ENCODE results near the gene TEX50. TPM values are rescaled to one million over a fixed set of nuclear protein-coding genes. Genes with fewer than 3 reads are reported as not detected.
A peak's percentile ranks its signal among the peaks of the same experiment; 100 is the strongest.
"Not testable (repeated sequence)": the region's sequence is repeated elsewhere in the genome, so short reads cannot be mapped to it uniquely, and the experiment has no call there.

The TEX50 gene
- polyA plus RNA-seq, 2 of the 4 experiments (the other 2 are of a cell fraction), result not detected

GRCh38 chr1:173669491-173669941, 34.4 kb downstream of the TEX50 start, which contains the start of gene ANKRD45:
ANKRD45 (minus strand) TSS chr1:173669851; CDS start chr1:173659418, 10,433 bp downstream.
- POLR2A ChIA-PET, result no interaction called here
- H3K4me2 ChIP-seq, result peak within 1 kb of the TSS; percentile 81
- CTCF ChIA-PET, result no interaction called here

GRCh38 chr1:173674496-173674895, 39.4 kb downstream of the TEX50 start:
- DNase-seq (ENCODE audit: low read depth in 1 of 2, low spot score in 1 of 2); POLR2A ChIA-PET; H3K27ac ChIP-seq; H3K4me1 ChIP-seq; H3K4me3 ChIP-seq; H3K9me3 ChIP-seq; H3K4me2 ChIP-seq; ATAC-seq; FAIRE-seq: not testable (repeated sequence)
- WGBS (ENCODE audit: missing lambda C conversion rate), result 28% methylated on average over 2 of the region's 2 CpGs
- CTCF ChIA-PET, result interaction anchor here (0.6 kb wide), 1 partner anchor 368 kb away, joined by 3 read pairs; no protein-coding TSS in a partner anchor

More at GRCh38 chr1:173669491-173669941, 34.4 kb downstream of the TEX50 start, which contains the start of gene ANKRD45:
- 16% methylated on average over 29 of the region's 33 CpGs for WGBS (ENCODE audit: missing lambda C conversion rate)
- TF ChIP-seq REST (IDR thresholded peaks at IDR 0.05) (no peak), E2F6 (IDR thresholded peaks at IDR 0.05; ENCODE audit: borderline replicate concordance, low read depth) (peak; percentile 49; the same call in 1 of the 2 replicates), RCOR1 (IDR thresholded peaks at IDR 0.05; ENCODE audit: low read depth, low read length) (no peak), CTCF (IDR thresholded peaks at IDR 0.05) (0 out of 3 replicates have a peak, but pooled peaks have one; percentile 5), ZNF302 (CRISPR knock-in tag; IDR thresholded peaks at IDR 0.05) (no peak)
- ATAC-seq, result peak; percentile 92
- no peak for FAIRE-seq
- DNase-seq (ENCODE audit: low read depth in 1 of 2, low spot score in 1 of 2), result peak; percentile 43 to 56
- H3K4me1 ChIP-seq, result no peaks in the 10 kb centered on the region
- peak within 1 kb of the TSS in 1 of 2 experiments; percentile 65; a peak in 3 of 6 replicates for H3K27ac ChIP-seq
- H3K9me3 ChIP-seq, result no peaks in the 10 kb centered on the region
- H3K4me3 ChIP-seq, result peak within 1 kb of the TSS; percentile 47

- H3K4me1 ChIP-seq; H3K27ac ChIP-seq; H3K4me2 ChIP-seq; ATAC-seq; H3K9me3 ChIP-seq; CTCF ChIA-PET; POLR2A ChIA-PET; DNase-seq (ENCODE audit: low read depth in 1 of 2, low spot score in 1 of 2); H3K4me3 ChIP-seq; FAIRE-seq: not testable (repeated sequence)
- WGBS (ENCODE audit: missing lambda C conversion rate), result 26% methylated on average over 5 of the region's 5 CpGs
These were observed 45.0 kb downstream of the TEX50 start for GRCh38 chr1:173680152-173680551.

- no peaks in the 10 kb centered on the region for H3K9me3 ChIP-seq
- FAIRE-seq, result no peak
- no peak overlapping the region for H3K4me2 ChIP-seq
- ChIA-PET POLR2A (no interaction called here), CTCF (interaction anchor here (1.5 kb wide), 1 partner anchor 14 kb away, joined by 4 read pairs; no protein-coding TSS in a partner anchor)
- H3K4me1 ChIP-seq, result no peaks in the 10 kb centered on the region
- DNase-seq (ENCODE audit: low read depth in 1 of 2, low spot score in 1 of 2), result no peak
- ATAC-seq, result no peak
- no peak for TF ChIP-seq GATA3 (IDR thresholded peaks at IDR 0.05; ENCODE audit: borderline replicate concordance)
- TF ChIP-seq FOSL2 (IDR thresholded peaks at IDR 0.05), result no peak
- no peak for TF ChIP-seq FOSL2 (CRISPR knock-in tag; IDR thresholded peaks at IDR 0.05)
- TF ChIP-seq RNF2 (IDR thresholded peaks at IDR 0.05; ENCODE audit: borderline replicate concordance, low read depth), result no peak
- no peak for TF ChIP-seq MAFK (IDR thresholded peaks at IDR 0.05; ENCODE audit: partially characterized antibody)
- no peak for TF ChIP-seq EHF (CRISPR knock-in tag; IDR thresholded peaks at IDR 0.05)
- no peak for TF ChIP-seq CBX8 (IDR thresholded peaks at IDR 0.05)
- no peak for TF ChIP-seq PBX3 (IDR thresholded peaks at IDR 0.05)
- TF ChIP-seq TFCP2L1 (CRISPR knock-in tag; IDR thresholded peaks at IDR 0.05), result no peak
- no peak for TF ChIP-seq CBX2 (IDR thresholded peaks at IDR 0.05; ENCODE audit: borderline replicate concordance, low read depth)
- TF ChIP-seq ESRRA (IDR thresholded peaks at IDR 0.05; ENCODE audit: borderline replicate concordance, low read length), result no peak
- TF ChIP-seq PHF8 (IDR thresholded peaks at IDR 0.05; ENCODE audit: borderline replicate concordance, low read depth), result no peak
- no peak for TF ChIP-seq SMC3 (IDR thresholded peaks at IDR 0.05)
- no peak for TF ChIP-seq POLR2A (IDR thresholded peaks at IDR 0.05; ENCODE audit: low read length)
- no peak for TF ChIP-seq CTCF (IDR thresholded peaks at IDR 0.05)
- no peak overlapping the region for H3K4me3 ChIP-seq
- H3K27ac ChIP-seq, result no peak overlapping the region
These were observed 47.0 kb downstream of the TEX50 start for GRCh38 chr1:173682184-173682583.

Data from A549 (cell line).